Activated CD4-positive, alpha-beta T cell treated with anti-CD3 and anti-CD28 coated beads for 24 hours (primary cell): ENCODE measurements around the gene AK9.

ENCODE experiments used
- DNase-seq, 2 donors: peaks; one replicate each; pipeline ENCODE4 v3.0.0-alpha.2; 2020; ENCODE audit warnings: low read depth in 2 of 2

The AK9 gene

GRCh38 chr6:109457562-109457996, 233.4 kb downstream of the AK9 start:
- no peak for DNase-seq

GRCh38 chr6:109456710-109457561, 234.1 kb downstream of the AK9 start:
- no peak for DNase-seq

- no peak for DNase-seq
These were observed 234.9 kb downstream of the AK9 start for GRCh38 chr6:109456111-109456583.

GRCh38 chr6:109455437-109456110, 235.4 kb downstream of the AK9 start, which contains the start of gene MICAL1:
Gene MICAL1 (minus strand): TSS chr6:109455772. CDS start chr6:109454196, 1,576 bp downstream.
- peak in 1 of 2 donors; percentile 41 for DNase-seq

GRCh38 chr6:109454496-109455436, 236.2 kb downstream of the AK9 start:
- peak in 1 of 2 donors; percentile 32 for DNase-seq

GRCh38 chr6:109453594-109454495, 237.2 kb downstream of the AK9 start:
- no peak for DNase-seq

GRCh38 chr6:109453156-109453555, 237.8 kb downstream of the AK9 start:
- DNase-seq: no peak

- no peak for DNase-seq
These were observed 238.8 kb downstream of the AK9 start for GRCh38 chr6:109452181-109452580.

- no peak for DNase-seq
These were observed 239.6 kb downstream of the AK9 start for GRCh38 chr6:109451376-109451775.

GRCh38 chr6:109450801-109451200, 240.2 kb downstream of the AK9 start:
- no peak for DNase-seq

GRCh38 chr6:109449795-109450673, 241.0 kb downstream of the AK9 start:
- no peak for DNase-seq

GRCh38 chr6:109449064-109449794, 241.8 kb downstream of the AK9 start:
- DNase-seq: no peak

GRCh38 chr6:109448615-109449014, 242.4 kb downstream of the AK9 start:
- DNase-seq: no peak

- DNase-seq: no peak
These were observed 243.0 kb downstream of the AK9 start for GRCh38 chr6:109447878-109448555.

GRCh38 chr6:109447087-109447486, 243.9 kb downstream of the AK9 start:
- no peak for DNase-seq

- no peak for DNase-seq
These were observed 244.5 kb downstream of the AK9 start for GRCh38 chr6:109446541-109446940.

GRCh38 chr6:109446072-109446471, 244.9 kb downstream of the AK9 start:
- DNase-seq: no peak

- no peak for DNase-seq
These were observed 245.6 kb downstream of the AK9 start for GRCh38 chr6:109445382-109445781.
